Anterior cingulate cortex (tissue), 58 donors: Measurements from ENCODE around the gene ZNF850.
"Not testable (repeated sequence)": the region's sequence is repeated elsewhere in the genome, so short reads cannot be mapped to it uniquely, and the experiment has no call there.

ENCODE experiments used
- DNase-seq, 58 donors: peaks; one replicate each; lab custom pipeline; 2025; lab: John Stamatoyannopoulos, UW

The ZNF850 gene

DNA sequence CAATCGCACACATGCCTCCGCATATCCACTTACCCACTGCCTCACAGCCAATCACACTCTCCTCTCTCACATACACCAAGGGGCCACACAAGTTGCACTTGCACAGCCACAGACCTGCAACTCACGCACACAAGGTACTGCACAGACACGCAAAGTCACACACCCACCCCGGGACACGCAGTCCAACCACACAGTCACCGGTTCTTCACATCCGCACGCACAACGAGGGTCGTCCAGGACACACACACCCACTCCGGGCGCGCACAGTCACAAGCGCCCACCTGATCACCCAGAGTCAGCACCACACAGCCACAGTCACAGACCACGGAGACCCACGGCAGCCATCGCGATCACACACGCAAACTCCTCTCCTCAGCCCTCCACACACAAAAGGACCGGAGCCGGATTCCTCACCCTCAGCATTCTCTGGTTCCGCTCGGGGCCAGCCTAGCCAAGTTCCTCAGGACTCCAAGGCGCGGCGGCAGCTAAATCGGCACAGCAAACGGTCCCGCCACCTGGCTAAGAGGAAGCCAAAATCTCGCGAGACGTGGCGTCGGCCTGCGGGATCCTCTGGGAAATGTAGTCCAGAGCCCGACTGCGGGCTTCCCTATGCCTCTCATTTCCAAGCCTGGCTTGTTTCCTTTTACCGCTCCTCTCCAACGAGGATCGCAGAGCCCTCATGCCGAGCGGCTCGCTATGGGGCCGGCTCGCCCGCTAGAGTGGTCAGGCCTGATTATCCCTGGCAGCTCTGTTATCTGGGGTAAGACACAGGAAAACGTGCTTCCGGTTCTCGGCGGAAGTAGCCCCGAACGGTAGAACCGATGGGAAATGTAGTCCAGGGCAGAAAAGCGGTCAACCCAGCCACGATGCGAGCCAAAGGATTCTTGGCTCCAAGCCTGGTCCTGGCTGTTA lies at the start of gene ZNF850:
ZNF850 (minus strand) TSS at position 497 of the 912 bp plus-strand sequence. CDS start 10,201 bp downstream, outside the sequence.
- DNase-seq = peak; percentile 47 to 100 (median 93)

DNA sequence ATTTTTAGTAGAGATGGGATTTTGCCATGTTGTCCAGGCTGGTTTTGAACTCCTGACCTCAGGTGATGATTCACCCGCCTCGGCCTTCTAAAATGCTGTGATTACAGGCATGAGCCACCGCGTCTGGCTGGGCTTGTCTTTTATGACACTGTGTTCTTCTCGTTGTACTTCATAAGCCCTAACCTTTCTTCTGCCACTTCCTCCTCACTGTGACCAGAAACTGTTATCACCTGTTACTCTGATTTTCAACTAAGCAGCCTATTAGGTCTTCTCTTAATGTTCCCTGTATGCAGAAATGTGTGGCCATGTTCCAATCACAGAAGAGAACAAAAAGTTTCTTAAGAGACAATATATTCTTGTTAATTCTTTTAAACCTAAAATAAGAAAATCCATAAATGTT lies 49.2 kb upstream of the ZNF850 start:
- DNase-seq = no peak

- DNase-seq = no peak
These were observed 46.6 kb upstream of the ZNF850 start for GRCh38 chr19:36819130-36819630.

DNA sequence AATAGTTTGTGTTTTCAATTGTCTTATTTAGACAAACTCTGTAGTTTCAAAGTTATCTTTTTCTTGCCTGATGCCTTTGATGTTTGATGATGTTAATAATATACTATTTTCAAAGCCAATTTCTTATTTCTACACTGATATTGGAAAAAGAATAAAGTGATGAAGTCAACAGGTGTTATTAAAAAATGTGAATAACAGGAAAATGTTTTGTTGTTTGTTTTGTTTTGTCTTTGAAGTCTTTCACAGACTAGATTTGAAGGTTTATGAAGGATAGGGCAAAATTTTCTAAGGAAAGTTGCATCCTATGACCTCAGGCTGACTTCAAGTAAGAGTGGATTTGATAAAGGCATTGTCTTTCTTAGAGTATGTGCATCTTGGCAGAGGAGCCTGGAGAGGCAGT lies 34.4 kb upstream of the ZNF850 start:
- DNase-seq = no peak

DNA sequence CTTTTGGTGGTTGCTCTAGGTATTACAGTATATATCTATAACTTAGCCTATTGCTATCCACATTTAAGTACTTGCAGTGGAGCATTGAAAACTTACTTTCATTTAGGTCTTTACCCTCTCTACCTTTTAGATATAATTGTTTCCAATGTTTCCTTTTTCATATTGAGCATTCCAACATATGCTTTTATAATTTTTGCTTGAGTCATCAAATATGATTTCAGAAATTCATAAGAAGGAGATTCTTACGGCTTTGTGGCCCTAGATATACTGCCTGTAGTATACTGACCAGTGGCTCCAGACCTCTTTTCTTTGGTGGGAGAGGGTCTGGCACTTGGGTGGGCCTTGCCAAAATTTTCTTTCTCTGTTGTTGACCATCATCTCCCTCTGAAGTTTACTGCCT lies 32.8 kb upstream of the ZNF850 start:
- DNase-seq = no peak

GRCh38 chr19:36797786-36798108 lies 25.1 kb upstream of the ZNF850 start:
- DNase-seq = no peak

DNA sequence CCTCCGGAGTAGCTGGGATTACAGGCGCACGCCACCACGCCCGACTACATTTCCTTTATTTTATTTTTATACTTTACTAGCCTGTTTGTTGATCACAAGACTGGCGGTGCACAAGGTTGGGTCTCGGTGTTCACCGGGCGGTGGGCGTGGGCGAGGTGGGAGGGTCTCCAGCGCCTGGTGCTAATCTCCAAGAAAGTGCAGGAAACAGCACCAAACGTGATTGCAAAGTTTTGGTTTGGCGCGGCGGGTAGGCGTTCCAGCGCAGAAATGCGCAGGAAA lies 24.0 kb upstream of the ZNF850 start:
- peak in 1 of 58 donors; percentile 11 for DNase-seq

DNA sequence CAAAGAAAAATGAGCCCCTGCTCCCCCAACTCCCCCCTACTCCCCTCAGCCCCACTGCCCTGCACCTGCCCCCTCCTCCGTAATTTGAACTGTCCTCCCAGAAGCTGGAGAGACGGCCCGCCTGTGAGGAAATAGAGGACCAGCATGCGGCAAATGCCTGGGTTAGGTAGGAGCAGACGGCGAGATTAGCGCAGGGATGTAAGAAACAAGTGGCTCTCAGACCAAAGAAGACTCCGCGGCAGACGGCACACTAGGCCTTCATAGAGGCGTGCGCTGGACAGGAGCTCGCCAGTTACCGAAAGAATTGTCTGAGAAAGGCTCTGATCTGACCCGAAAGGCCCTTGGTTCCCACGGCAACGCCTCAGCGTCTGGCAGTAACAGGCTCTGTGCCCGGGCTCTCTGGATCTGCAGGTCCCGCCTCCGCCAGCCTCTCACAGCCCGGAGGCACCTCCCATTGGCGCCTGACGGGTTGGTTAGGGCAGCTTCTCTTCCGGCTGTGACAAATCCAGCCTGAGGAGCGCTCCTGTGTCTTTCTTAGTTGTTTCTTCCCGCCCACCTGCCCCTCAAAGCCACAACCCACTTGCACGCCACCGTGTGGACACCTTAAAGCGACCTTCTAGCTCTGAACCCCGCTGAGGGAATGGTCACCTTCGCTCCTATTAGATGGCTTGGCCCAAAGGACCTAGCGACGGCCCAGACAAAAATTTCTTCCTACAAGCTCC lies 19.0 kb upstream of the ZNF850 start:
- DNase-seq = peak in 25 of 58 donors; percentile 0 to 62 (median 15)

GRCh38 chr19:36775768-36776167 lies 3.2 kb upstream of the ZNF850 start:
- DNase-seq = peak in 13 of 58 donors; percentile 1 to 41 (median 12)

GRCh38 chr19:36773223-36773579 lies 594 bp upstream of the ZNF850 start:
- peak in 1 of 58 donors; percentile 23 for DNase-seq

- DNase-seq = peak in 24 of 58 donors; percentile 0 to 68 (median 20)
These were observed 1.1 kb downstream of the ZNF850 start for GRCh38 chr19:36771261-36772231.

DNA sequence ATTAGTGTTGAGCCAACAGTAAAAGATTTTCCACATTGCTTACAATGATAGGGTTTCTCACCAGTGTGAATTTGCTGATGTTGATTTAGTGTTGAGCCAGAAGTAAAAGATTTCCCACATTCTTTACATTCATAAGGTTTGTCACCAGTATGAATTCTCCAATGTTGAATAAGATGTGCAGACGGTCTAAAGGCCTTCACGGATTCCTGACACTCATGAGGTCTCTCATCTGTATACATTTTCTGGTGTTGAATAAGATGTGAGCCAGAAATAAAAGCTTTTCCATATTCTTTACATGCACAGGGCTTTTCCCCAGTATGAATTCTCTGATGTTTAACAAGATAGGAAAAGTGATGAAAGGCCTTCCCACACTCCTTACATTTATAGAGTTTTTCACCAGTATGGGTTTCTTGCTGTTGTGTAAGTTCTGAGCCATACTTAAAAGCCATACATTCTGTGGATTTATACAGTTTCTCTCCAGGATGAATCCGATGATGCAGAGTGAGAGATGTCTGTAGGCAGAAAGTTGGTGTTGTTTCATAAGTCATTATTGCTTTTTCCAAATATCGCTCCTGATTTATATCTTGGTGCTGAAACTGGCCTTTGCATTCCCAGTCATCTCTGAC lies 22.4 kb downstream of the ZNF850 start:
- no peak for DNase-seq

DNA sequence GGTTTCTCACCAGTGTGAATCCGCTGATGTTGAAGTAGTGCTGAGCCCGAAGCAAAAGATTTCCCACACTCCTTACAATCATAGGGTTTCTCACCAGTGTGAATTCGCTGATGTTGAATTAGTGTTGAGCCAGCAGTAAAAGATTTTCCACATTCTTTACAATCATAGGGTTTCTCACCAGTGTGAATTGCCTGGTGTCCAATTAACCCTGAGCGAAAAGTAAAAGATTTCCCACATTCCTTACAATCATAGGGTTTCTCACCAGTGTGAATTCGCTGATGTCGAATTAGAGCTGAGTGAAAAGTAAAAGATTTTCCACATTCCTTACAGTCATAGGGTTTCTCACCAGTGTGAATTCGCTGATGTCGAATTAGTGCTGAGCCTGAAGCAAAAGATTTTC lies 23.0 kb downstream of the ZNF850 start:
- not testable (repeated sequence) for DNase-seq

DNA sequence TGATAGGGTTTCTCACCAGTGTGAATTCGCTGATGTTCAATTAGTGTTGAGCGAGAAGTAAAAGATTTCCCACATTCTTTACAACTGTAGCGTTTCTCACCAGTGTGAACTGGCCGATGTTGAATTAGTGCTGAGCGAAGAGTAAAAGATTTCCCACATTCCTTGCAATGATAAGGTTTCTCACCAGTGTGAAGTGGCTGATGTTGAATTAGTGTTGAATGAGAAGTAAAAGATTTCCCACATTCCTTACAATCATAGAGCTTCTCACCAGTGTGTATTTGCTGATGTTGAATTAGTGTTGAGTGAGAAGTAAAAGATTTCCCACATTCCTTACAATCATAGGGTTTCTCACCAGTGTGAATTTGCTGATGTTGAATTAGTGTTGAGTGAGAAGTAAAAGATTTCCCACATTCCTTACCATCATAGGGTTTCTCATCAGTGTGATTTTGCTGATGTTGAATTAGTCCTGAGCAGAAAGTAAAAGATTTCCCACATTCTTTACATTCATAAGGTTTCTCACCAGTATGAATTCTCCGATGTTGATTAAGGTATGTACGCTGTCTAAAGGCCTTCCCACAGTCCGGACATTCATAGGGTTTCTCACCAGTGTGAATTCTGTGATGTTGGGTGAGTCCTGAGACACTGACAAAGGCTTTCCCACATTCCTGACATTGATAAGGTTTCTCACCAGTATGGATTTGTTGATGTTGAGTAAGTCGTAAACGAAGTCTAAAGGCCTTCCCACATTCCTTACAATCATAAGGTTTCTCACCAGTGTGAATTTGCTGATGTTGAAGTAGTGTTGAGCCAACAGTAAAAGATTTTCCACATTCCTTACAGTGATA lies 24.0 kb downstream of the ZNF850 start:
- no peak for DNase-seq

- DNase-seq = no peak
These were observed 24.9 kb downstream of the ZNF850 start for GRCh38 chr19:36747750-36748149.

DNA sequence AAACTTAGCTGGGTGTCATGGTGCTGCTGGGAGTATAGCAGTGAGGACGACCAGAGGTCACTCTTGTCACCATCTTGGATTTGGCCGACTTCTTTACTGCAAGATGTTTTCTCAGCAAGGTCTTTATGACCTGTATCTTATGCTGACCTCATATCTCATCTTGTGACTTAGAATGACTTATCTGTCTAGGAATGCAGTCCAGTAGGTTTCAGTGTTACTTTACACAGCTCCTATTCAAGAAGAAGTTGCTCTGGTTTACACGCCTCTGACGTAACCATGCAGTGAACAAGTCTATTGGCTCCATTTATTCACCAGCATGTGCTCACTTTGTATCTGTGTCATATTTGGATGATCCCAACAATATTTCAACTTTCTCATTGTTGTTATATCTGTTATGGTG lies 26.7 kb downstream of the ZNF850 start:
- no peak for DNase-seq

GRCh38 chr19:36736166-36736565 lies 36.4 kb downstream of the ZNF850 start:
- not testable (repeated sequence) for DNase-seq

GRCh38 chr19:36719687-36720556 lies 52.7 kb downstream of the ZNF850 start:
- DNase-seq = no peak
